Upper lobe of right lung (tissue), 1 donor: Measurements from ENCODE around the gene ADGRE1. TPM values are rescaled to one million over a fixed set of nuclear protein-coding genes. Genes with fewer than 3 reads are reported as not detected.

Source experiments
- ATAC-seq: fragments of 200-7000 bp; cut with Tn5 transposase; one replicate; pipeline ENCODE4 v1.9.1; 2020; ENCODE audit warnings: mild to moderate bottlenecking, moderate library complexity
- DNase-seq: peaks from one replicate; pipeline ENCODE4 v3.0.0-alpha.2; 2020
- H3K27ac ChIP-seq: fragments of 200-600 bp; one replicate; pipeline ENCODE4 v1.8.0; 2022
- H3K27me3 ChIP-seq: fragments of 200-600 bp; one replicate; pipeline ENCODE4 v1.8.0; 2022; ENCODE audit warnings: mild to moderate bottlenecking
- H3K36me3 ChIP-seq: fragments of 200-600 bp; one replicate; pipeline ENCODE4 v1.8.0; 2022
- H3K4me1 ChIP-seq: fragments of 200-600 bp; one replicate; pipeline ENCODE4 v1.8.0; 2022
- H3K4me3 ChIP-seq: fragments of 200-600 bp; one replicate; pipeline ENCODE4 v1.8.0; 2022; ENCODE audit warnings: mild to moderate bottlenecking
- H3K9me3 ChIP-seq: fragments of 200-600 bp; one replicate; pipeline ENCODE4 v1.8.0; 2022
- CTCF ChIP-seq: fragments of 200-600 bp; IDR thresholded peaks from one replicate; pipeline ENCODE4 v1.8.0; 2022; ENCODE audit warnings: antibody characterized with exemption
- intact Hi-C: fragments of 100-400 bp; cut with DNase I; formaldehyde crosslinking; loops from one replicate; pipeline ENCODE4 v1.11.0; 2022
- long read RNA-seq: library from polyadenylated mRNA; unstranded; transcript quantifications from one replicate; pipeline ENCODE4 v2.0.0, GENCODE V29; 2021
- total RNA-seq: library from RNA; stranded (reverse); fragmentation: NEBNext Ultra II Directional; extraction: Animal tissue kit (Norgen Biotek cat#: 25700); gene quantifications from one replicate; pipeline ENCODE4 v1.2.1, GENCODE V29; 2021
- donor health status: DM: no; HTN: yes; CAD: no; lungs with severe emphysema.

The ADGRE1 gene
- 1.8 TPM for total RNA-seq
- long read RNA-seq: 0 reads

GRCh38 chr19:6887316-6887715 is at the start of gene ADGRE1:
ADGRE1 (plus strand) TSS chr19:6887579; CDS start chr19:6887609, 30 bp downstream.
- no peak within 1 kb of the TSS for H3K27ac ChIP-seq
- no peaks in the 10 kb centered on the region for H3K9me3 ChIP-seq
- ATAC-seq (peak; percentile 60), DNase-seq (no peak)
- no peaks in the 10 kb centered on the region for H3K4me1 ChIP-seq
- no peaks in the 10 kb centered on the region for H3K27me3 ChIP-seq
- TF ChIP-seq CTCF: no peak
- intact Hi-C loops: no loop called here
- no peaks in the 10 kb centered on the region for H3K36me3 ChIP-seq
- H3K4me3 ChIP-seq: no peak within 1 kb of the TSS

DNA sequence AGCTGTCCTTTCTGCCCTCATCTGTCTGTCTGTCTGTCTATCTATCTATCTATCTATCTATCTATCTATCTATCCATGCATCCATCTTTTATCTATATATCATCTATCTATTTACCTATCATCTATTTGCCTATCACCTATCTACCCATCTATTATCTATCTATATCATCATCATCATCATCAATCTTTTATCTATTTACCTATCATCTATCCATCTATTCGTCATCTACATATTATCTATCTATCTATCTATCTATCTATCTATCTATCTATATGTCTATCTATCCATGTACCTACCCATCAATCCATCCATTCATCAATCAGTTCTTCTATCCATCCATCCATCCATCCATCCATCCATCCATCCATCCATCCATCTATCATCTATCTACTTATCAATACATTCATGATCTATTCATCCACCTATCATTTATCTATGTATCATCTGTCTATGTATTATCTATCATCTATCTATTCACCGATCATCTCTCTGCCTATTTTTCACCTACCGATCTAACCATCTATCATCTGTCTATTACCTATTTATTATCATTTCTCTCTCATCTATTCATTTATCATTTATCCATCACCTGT is 49.2 kb upstream of the ADGRE1 start:
- Histone ChIP-seq H3K36me3 (no peaks in the 10 kb centered on the region), H3K4me3 (no peak overlapping the region), H3K27me3 (no peaks in the 10 kb centered on the region), H3K4me1 (no peaks in the 10 kb centered on the region), H3K9me3 (no peaks in the 10 kb centered on the region), H3K27ac (no peak overlapping the region)
- intact Hi-C loops: no loop called here
- DNase-seq (no peak), ATAC-seq (no peak)
- no peak for TF ChIP-seq CTCF

DNA sequence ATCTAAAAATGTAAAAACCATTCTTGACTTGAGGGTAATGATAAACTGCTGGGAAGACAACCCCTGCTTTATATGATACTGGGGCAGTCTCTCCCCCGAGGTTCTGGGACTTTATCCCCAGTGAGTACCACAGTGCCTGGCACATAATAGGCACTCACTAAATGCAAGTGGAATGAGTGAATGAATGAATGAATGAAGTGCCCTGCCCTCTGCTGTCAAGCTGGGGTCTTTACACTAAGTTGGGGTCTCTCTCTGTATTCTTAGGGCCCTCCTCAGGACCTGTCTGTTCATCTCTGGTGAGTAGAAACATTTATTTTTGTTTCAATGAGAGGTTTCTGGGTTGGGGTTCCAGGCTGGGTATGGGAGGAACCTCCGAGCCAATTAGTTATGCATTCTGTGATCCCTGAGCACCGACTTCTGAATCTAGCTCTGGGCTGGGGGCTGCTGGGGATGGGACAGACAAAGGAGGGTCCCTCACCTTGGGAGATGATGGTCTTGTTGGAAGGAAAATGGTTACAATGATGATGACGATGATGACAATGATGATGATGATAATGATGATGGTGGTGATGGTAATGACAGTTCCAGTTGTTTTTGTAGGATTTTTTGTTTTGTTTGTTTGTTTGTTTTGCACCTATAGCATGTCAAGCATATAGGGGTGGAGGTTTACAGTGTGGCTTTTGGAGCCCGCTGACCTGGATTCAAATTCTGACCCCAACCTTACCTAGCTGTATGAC is 44.3 kb upstream of the ADGRE1 start:
- Histone ChIP-seq H3K27ac (no peak overlapping the region), H3K36me3 (no peaks in the 10 kb centered on the region), H3K4me3 (no peak overlapping the region), H3K4me1 (no peaks in the 10 kb centered on the region), H3K27me3 (no peaks in the 10 kb centered on the region), H3K9me3 (no peaks in the 10 kb centered on the region)
- no peak for TF ChIP-seq CTCF
- ATAC-seq (no peak), DNase-seq (no peak)
- intact Hi-C loops: no loop called here

DNA sequence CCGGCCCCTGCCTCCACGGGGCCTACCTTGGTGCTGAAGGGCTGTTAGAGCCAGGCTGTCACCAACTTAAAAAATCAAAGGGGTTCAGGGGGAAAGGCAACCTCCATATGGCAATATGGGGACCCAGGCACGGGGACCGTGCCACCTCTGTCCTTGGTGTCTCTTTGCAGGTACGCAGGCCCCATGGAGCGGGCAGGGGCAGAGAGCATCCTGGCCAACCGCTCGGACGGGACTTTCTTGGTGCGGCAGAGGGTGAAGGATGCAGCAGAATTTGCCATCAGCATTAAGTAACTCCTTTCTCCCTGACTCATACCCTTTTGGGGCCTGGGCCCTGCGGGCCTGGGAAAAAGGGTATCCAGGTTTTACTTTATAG is 39.6 kb upstream of the ADGRE1 start:
- DNase-seq: no peak
- H3K27me3 ChIP-seq: no peaks in the 10 kb centered on the region
- ATAC-seq: no peak
- no peak overlapping the region for H3K4me3 ChIP-seq
- no peak for TF ChIP-seq CTCF
- intact Hi-C loops: no loop called here
- H3K27ac ChIP-seq: no peak overlapping the region
- H3K36me3 ChIP-seq: no peaks in the 10 kb centered on the region
- no peaks in the 10 kb centered on the region for H3K4me1 ChIP-seq
- H3K9me3 ChIP-seq: no peaks in the 10 kb centered on the region

DNA sequence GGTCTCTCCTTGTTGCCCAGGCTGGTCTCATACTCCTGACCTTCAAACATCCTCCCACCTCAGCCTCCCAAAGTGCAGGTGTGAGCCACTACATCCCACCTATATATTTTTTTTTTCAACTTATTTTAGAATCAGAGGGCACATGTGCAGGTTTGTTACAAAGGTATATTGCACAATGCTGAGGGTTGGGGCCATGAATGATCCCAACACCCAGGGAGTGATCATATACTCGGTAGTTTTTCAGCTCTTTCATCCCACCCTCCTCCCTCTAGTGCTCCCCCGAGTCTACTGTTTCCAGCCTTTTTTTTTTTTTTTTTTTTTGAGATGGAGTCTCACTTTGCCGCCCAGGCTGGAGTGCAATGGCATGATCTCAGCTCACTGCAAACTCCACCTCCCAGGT is 38.4 kb upstream of the ADGRE1 start:
- Histone ChIP-seq H3K4me1 (no peaks in the 10 kb centered on the region), H3K27me3 (no peaks in the 10 kb centered on the region), H3K27ac (no peak overlapping the region), H3K4me3 (no peak overlapping the region), H3K9me3 (no peaks in the 10 kb centered on the region), H3K36me3 (peaks cover 8% of the 10 kb centered on the region)
- intact Hi-C loops: no loop called here
- ATAC-seq (no peak), DNase-seq (no peak)
- no peak for TF ChIP-seq CTCF
